WTC11 (cell line): ENCODE measurements around the gene GNAL. TPM values are rescaled to one million over a fixed set of nuclear protein-coding genes. Genes with fewer than 3 reads are reported as not detected.

Source experiments
- ATAC-seq: fragments of 200-7000 bp; cut with Tn5 transposase; 2 replicates; pipeline ENCODE4 v1.10.0; 2021; ENCODE audit warnings: mild to moderate bottlenecking, moderate library complexity
- CTCF ChIA-PET: fragments of 300-600 bp; sonication (Branson Sonifier 250); formaldehyde crosslinking; loops from one replicate; lab custom pipeline; 2021; ENCODE audit warnings: antibody characterized with exemption; lab: Charles Lee
- POLR2A ChIA-PET: fragments of 350-600 bp; sonication (Branson Sonifier 250); formaldehyde crosslinking; loops from one replicate; lab custom pipeline; 2021; ENCODE audit warnings: antibody characterized with exemption; lab: Charles Lee
- DNase-seq: peaks from one replicate; pipeline ENCODE4 v3.0.0; 2021; ENCODE audit warnings: low spot score
- H3K27ac Mint-ChIP-seq: 2 replicates; pipeline ENCODE4 v1.8.0; 2021; ENCODE audit warnings: mixed read lengths
- H3K27me3 Mint-ChIP-seq: 2 replicates; pipeline ENCODE4 v1.8.0; 2021; ENCODE audit warnings: low read depth, mild to moderate bottlenecking, moderate library complexity, mixed read lengths
- H3K36me3 Mint-ChIP-seq: 2 replicates; pipeline ENCODE4 v1.8.0; 2021; ENCODE audit warnings: mixed read lengths
- H3K4me1 Mint-ChIP-seq: 2 replicates; pipeline ENCODE4 v1.8.0; 2022; ENCODE audit warnings: mixed read lengths
- H3K4me3 Mint-ChIP-seq: 2 replicates; pipeline ENCODE4 v1.8.0; 2021; ENCODE audit warnings: mild to moderate bottlenecking, moderate library complexity, mixed read lengths
- H3K9me3 Mint-ChIP-seq: 2 replicates; pipeline ENCODE4 v1.8.0; 2021; ENCODE audit warnings: mixed read lengths
- AR ChIP-seq: fragments of 250-450 bp; sonication (Bioruptor Pico); IDR thresholded peaks from 2 replicates; pipeline ENCODE4 v1.9.0; 2021; ENCODE audit warnings: mild to moderate bottlenecking
- E2F1 ChIP-seq: sonication (generic); formaldehyde crosslinking; IDR thresholded peaks from 2 replicates; pipeline ENCODE4 v1.8.0; 2022; ENCODE audit warnings: mild to moderate bottlenecking, missing genetic modification reagents
- E2F4 ChIP-seq: sonication (generic); formaldehyde crosslinking; IDR thresholded peaks from 2 replicates; pipeline ENCODE4 v1.8.1; 2022; ENCODE audit warnings: low read depth, mild to moderate bottlenecking, moderate library complexity, missing genetic modification reagents, borderline replicate concordance
- GABPB1 ChIP-seq: sonication (generic); formaldehyde crosslinking; IDR thresholded peaks from 2 replicates; pipeline ENCODE4 v1.8.1; 2023; ENCODE audit warnings: mild to moderate bottlenecking, missing genetic modification reagents
- GRHL2 ChIP-seq: fragments of 250-450 bp; sonication (Bioruptor Pico); IDR thresholded peaks from 2 replicates; pipeline ENCODE4 v1.8.0; 2022; ENCODE audit warnings: mild to moderate bottlenecking, moderate library complexity; ENCODE audit not compliant: insufficient replicate concordance, severe bottlenecking
- GTF2I ChIP-seq: fragments of 250-450 bp; sonication (Bioruptor Pico); conservative IDR thresholded peaks from 2 replicates; pipeline ENCODE4 v1.4.0; 2021; ENCODE audit warnings: mild to moderate bottlenecking
- MYBL2 ChIP-seq: sonication (generic); formaldehyde crosslinking; IDR thresholded peaks from 2 replicates; pipeline ENCODE4 v1.8.1; 2023; ENCODE audit warnings: mild to moderate bottlenecking, moderate library complexity, missing genetic modification reagents
- NFE2L1 ChIP-seq: sonication (generic); formaldehyde crosslinking; IDR thresholded peaks from 2 replicates; pipeline ENCODE4 v1.8.1; 2023; ENCODE audit warnings: missing genetic modification reagents
- NFYB ChIP-seq: sonication (generic); formaldehyde crosslinking; conservative IDR thresholded peaks from 2 replicates; pipeline ENCODE4 v1.8.0; 2022; ENCODE audit warnings: low read depth, missing genetic modification reagents
- NR1H2 ChIP-seq: sonication (generic); formaldehyde crosslinking; IDR thresholded peaks from 2 replicates; pipeline ENCODE4 v1.9.0; 2021; ENCODE audit warnings: mild to moderate bottlenecking, moderate library complexity, missing genetic modification reagents
- PRDM15 ChIP-seq: sonication (generic); formaldehyde crosslinking; IDR thresholded peaks from 2 replicates; pipeline ENCODE4 v1.8.0; 2022; ENCODE audit warnings: missing genetic modification reagents
- RELA ChIP-seq: sonication (generic); formaldehyde crosslinking; IDR thresholded peaks from 2 replicates; pipeline ENCODE4 v1.8.1; 2022; ENCODE audit warnings: missing genetic modification reagents, mild to moderate bottlenecking, borderline replicate concordance
- SMAD3 ChIP-seq: sonication (generic); formaldehyde crosslinking; IDR thresholded peaks from 2 replicates; pipeline ENCODE4 v1.8.0; 2022; ENCODE audit warnings: missing genetic modification reagents, mild to moderate bottlenecking, borderline replicate concordance
- TCF7 ChIP-seq: sonication (generic); formaldehyde crosslinking; IDR thresholded peaks from 2 replicates; pipeline ENCODE4 v1.8.0; 2022; ENCODE audit warnings: mild to moderate bottlenecking, low read depth, missing genetic modification reagents, moderate library complexity
- TEAD1 ChIP-seq: sonication (generic); formaldehyde crosslinking; IDR thresholded peaks from 2 replicates; pipeline ENCODE4 v1.8.0; 2022; ENCODE audit warnings: mild to moderate bottlenecking, missing genetic modification reagents
- TEAD4 ChIP-seq: sonication (generic); formaldehyde crosslinking; IDR thresholded peaks from 2 replicates; pipeline ENCODE4 v1.8.0; 2022; ENCODE audit warnings: mild to moderate bottlenecking, missing genetic modification reagents
- TP53 ChIP-seq: sonication (generic); formaldehyde crosslinking; IDR thresholded peaks from 2 replicates; pipeline ENCODE4 v1.8.1; 2023; ENCODE audit warnings: mild to moderate bottlenecking, missing genetic modification reagents
- total RNA-seq: library from RNA; stranded (reverse); gene quantifications from 3 replicates; pipeline ENCODE4 v1.2.3, GENCODE V29; 2021
- TF ChIP-seq, protein P1 (sequence below): sonication (generic); formaldehyde crosslinking; IDR thresholded peaks from 2 replicates; pipeline ENCODE4 v1.8.0; 2023; ENCODE audit warnings: mild to moderate bottlenecking, missing genetic modification reagents
- TF ChIP-seq, protein P2 (sequence below): sonication (generic); formaldehyde crosslinking; IDR thresholded peaks from 2 replicates; pipeline ENCODE4 v1.8.0; 2023; ENCODE audit warnings: missing genetic modification reagents, mild to moderate bottlenecking, borderline replicate concordance
- TF ChIP-seq, protein P3 (sequence below): sonication (generic); formaldehyde crosslinking; IDR thresholded peaks from 2 replicates; pipeline ENCODE4 v1.8.0; 2023; ENCODE audit warnings: missing genetic modification reagents

Gene GNAL
- total RNA-seq, 1 experiment from 2014 or later: 22.3 TPM

- CTCF ChIA-PET: no interaction called here
- TF ChIP-seq E2F4 (CRISPR knock-in tag) (no peak), TEAD1 (no peak), GABPB1 (CRISPR knock-in tag) (no peak), E2F1 (CRISPR knock-in tag) (no peak), PRDM15 (CRISPR knock-in tag) (no peak), NR1H2 (CRISPR knock-in tag) (no peak), AR (CRISPR knock-in tag) (no peak), RELA (CRISPR knock-in tag) (no peak), MYBL2 (CRISPR knock-in tag) (no peak), NFYB (CRISPR knock-in tag) (no peak), NFE2L1 (CRISPR knock-in tag) (no peak), TEAD4 (CRISPR knock-in tag) (no peak), GTF2I (CRISPR knock-in tag) (no peak), TP53 (CRISPR knock-in tag) (no peak), TCF7 (CRISPR knock-in tag) (no peak), SMAD3 (CRISPR knock-in tag) (no peak), GRHL2 (CRISPR knock-in tag) (no peak)
- TF ChIP-seq, protein P1, sequence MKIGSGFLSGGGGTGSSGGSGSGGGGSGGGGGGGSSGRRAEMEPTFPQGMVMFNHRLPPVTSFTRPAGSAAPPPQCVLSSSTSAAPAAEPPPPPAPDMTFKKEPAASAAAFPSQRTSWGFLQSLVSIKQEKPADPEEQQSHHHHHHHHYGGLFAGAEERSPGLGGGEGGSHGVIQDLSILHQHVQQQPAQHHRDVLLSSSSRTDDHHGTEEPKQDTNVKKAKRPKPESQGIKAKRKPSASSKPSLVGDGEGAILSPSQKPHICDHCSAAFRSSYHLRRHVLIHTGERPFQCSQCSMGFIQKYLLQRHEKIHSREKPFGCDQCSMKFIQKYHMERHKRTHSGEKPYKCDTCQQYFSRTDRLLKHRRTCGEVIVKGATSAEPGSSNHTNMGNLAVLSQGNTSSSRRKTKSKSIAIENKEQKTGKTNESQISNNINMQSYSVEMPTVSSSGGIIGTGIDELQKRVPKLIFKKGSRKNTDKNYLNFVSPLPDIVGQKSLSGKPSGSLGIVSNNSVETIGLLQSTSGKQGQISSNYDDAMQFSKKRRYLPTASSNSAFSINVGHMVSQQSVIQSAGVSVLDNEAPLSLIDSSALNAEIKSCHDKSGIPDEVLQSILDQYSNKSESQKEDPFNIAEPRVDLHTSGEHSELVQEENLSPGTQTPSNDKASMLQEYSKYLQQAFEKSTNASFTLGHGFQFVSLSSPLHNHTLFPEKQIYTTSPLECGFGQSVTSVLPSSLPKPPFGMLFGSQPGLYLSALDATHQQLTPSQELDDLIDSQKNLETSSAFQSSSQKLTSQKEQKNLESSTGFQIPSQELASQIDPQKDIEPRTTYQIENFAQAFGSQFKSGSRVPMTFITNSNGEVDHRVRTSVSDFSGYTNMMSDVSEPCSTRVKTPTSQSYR (CRISPR knock-in tag): no peak
- TF ChIP-seq, protein P2, sequence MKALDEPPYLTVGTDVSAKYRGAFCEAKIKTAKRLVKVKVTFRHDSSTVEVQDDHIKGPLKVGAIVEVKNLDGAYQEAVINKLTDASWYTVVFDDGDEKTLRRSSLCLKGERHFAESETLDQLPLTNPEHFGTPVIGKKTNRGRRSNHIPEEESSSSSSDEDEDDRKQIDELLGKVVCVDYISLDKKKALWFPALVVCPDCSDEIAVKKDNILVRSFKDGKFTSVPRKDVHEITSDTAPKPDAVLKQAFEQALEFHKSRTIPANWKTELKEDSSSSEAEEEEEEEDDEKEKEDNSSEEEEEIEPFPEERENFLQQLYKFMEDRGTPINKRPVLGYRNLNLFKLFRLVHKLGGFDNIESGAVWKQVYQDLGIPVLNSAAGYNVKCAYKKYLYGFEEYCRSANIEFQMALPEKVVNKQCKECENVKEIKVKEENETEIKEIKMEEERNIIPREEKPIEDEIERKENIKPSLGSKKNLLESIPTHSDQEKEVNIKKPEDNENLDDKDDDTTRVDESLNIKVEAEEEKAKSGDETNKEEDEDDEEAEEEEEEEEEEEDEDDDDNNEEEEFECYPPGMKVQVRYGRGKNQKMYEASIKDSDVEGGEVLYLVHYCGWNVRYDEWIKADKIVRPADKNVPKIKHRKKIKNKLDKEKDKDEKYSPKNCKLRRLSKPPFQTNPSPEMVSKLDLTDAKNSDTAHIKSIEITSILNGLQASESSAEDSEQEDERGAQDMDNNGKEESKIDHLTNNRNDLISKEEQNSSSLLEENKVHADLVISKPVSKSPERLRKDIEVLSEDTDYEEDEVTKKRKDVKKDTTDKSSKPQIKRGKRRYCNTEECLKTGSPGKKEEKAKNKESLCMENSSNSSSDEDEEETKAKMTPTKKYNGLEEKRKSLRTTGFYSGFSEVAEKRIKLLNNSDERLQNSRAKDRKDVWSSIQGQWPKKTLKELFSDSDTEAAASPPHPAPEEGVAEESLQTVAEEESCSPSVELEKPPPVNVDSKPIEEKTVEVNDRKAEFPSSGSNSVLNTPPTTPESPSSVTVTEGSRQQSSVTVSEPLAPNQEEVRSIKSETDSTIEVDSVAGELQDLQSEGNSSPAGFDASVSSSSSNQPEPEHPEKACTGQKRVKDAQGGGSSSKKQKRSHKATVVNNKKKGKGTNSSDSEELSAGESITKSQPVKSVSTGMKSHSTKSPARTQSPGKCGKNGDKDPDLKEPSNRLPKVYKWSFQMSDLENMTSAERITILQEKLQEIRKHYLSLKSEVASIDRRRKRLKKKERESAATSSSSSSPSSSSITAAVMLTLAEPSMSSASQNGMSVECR (CRISPR knock-in tag): no peak
- TF ChIP-seq, protein P3, sequence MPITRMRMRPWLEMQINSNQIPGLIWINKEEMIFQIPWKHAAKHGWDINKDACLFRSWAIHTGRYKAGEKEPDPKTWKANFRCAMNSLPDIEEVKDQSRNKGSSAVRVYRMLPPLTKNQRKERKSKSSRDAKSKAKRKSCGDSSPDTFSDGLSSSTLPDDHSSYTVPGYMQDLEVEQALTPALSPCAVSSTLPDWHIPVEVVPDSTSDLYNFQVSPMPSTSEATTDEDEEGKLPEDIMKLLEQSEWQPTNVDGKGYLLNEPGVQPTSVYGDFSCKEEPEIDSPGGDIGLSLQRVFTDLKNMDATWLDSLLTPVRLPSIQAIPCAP: no peak
- TF ChIP-seq, all 79 proteins: peak for 0
- no peak overlapping the region; the same call in 1 of the 2 replicates for H3K27ac Mint-ChIP-seq
- no peak overlapping the region for H3K4me3 Mint-ChIP-seq
- H3K9me3 Mint-ChIP-seq: no peaks in the 10 kb centered on the region
- peaks cover 15% of the 10 kb centered on the region for H3K36me3 Mint-ChIP-seq
- H3K4me1 Mint-ChIP-seq: peaks cover 39% of the 10 kb centered on the region
- no peak for DNase-seq
- ATAC-seq: no peak
- no peaks in the 10 kb centered on the region for H3K27me3 Mint-ChIP-seq
- POLR2A ChIA-PET: no interaction called here
These were observed 212.9 kb downstream of the GNAL start for GRCh38 chr18:11901826-11902438.
